ENCODE measurements around the gene TBX5. TPM values are rescaled to one million over a fixed set of nuclear protein-coding genes. Genes with fewer than 3 reads are reported as not detected.

TBX5 gene
- total RNA-seq, 1 donor from 2014 or later, result 75.1 TPM

GRCh38 chr12:114341635-114342034, 64.3 kb downstream of the TBX5 start:
- no peak for DNase-seq
- intact Hi-C loops (cut with micrococcal nuclease), result no loop called here
- H3K4me3 ChIP-seq, result no peak overlapping the region
- H3K27ac ChIP-seq (replicated peaks), result no peak overlapping the region
- H3K36me3 ChIP-seq, result no peaks in the 10 kb centered on the region
- peaks cover 11% of the 10 kb centered on the region for H3K27me3 ChIP-seq (ENCODE audit: low read depth)
- no peaks in the 10 kb centered on the region for H3K4me1 ChIP-seq
- peaks cover 12% of the 10 kb centered on the region for H3K9me3 ChIP-seq (replicated peaks)
- TF ChIP-seq CTCF (IDR thresholded peaks at IDR 0.05; ENCODE audit: borderline replicate concordance), result no peak

GRCh38 chr12:114340231-114340630, 65.7 kb downstream of the TBX5 start:
- peaks cover 11% of the 10 kb centered on the region for H3K27me3 ChIP-seq (ENCODE audit: low read depth)
- H3K27ac ChIP-seq (replicated peaks), result no peak overlapping the region
- intact Hi-C loops (cut with micrococcal nuclease), result no loop called here
- peaks cover 9% of the 10 kb centered on the region for H3K4me1 ChIP-seq
- no peaks in the 10 kb centered on the region for H3K36me3 ChIP-seq
- H3K9me3 ChIP-seq (replicated peaks), result peaks cover 12% of the 10 kb centered on the region
- DNase-seq, result no peak
- no peak overlapping the region for H3K4me3 ChIP-seq
- no peak for TF ChIP-seq CTCF (IDR thresholded peaks at IDR 0.05; ENCODE audit: borderline replicate concordance)

- H3K36me3 ChIP-seq, result no peaks in the 10 kb centered on the region
- no peak for DNase-seq
- H3K27me3 ChIP-seq (ENCODE audit: low read depth), result peaks cover 11% of the 10 kb centered on the region
- H3K9me3 ChIP-seq (replicated peaks), result peaks cover 12% of the 10 kb centered on the region
- peaks cover 9% of the 10 kb centered on the region for H3K4me1 ChIP-seq
- no peak overlapping the region for H3K27ac ChIP-seq (replicated peaks)
- H3K4me3 ChIP-seq, result no peak overlapping the region
- intact Hi-C loops (cut with micrococcal nuclease), result no loop called here
- TF ChIP-seq CTCF (IDR thresholded peaks at IDR 0.05; ENCODE audit: borderline replicate concordance), result no peak
Measured at GRCh38 chr12:114339626-114340025, 66.3 kb downstream of the TBX5 start.

GRCh38 chr12:114335607-114336006, 70.3 kb downstream of the TBX5 start:
- peaks cover 9% of the 10 kb centered on the region for H3K4me1 ChIP-seq
- H3K27me3 ChIP-seq (ENCODE audit: low read depth), result peaks cover 11% of the 10 kb centered on the region
- no peak for TF ChIP-seq CTCF (IDR thresholded peaks at IDR 0.05; ENCODE audit: borderline replicate concordance)
- H3K4me3 ChIP-seq, result no peak overlapping the region
- peaks cover 10% of the 10 kb centered on the region for H3K9me3 ChIP-seq (replicated peaks)
- no peak overlapping the region for H3K27ac ChIP-seq (replicated peaks)
- no peaks in the 10 kb centered on the region for H3K36me3 ChIP-seq
- DNase-seq, result no peak
- intact Hi-C loops (cut with micrococcal nuclease), result no loop called here

- intact Hi-C loops (cut with micrococcal nuclease), result no loop called here
Measured at GRCh38 chr12:114334395-114334794, 71.5 kb downstream of the TBX5 start.

More at GRCh38 chr12:114334395-114334794, 71.5 kb downstream of the TBX5 start:
- Histone ChIP-seq H3K4me3 (no peak overlapping the region), H3K36me3 (no peaks in the 10 kb centered on the region), H3K27ac (replicated peaks) (no peak overlapping the region), H3K27me3 (ENCODE audit: low read depth) (peaks cover 11% of the 10 kb centered on the region), H3K4me1 (peaks cover 9% of the 10 kb centered on the region), H3K9me3 (replicated peaks) (peaks cover 13% of the 10 kb centered on the region)
- TF ChIP-seq CTCF (IDR thresholded peaks at IDR 0.05; ENCODE audit: borderline replicate concordance), result no peak
- no peak for DNase-seq
